AG08396 (cell line): ENCODE measurements around the gene H3-3A.

Source experiments
- DNase-seq: peaks from one replicate; pipeline ENCODE4 v3.0.0; 2012; ENCODE audit warnings: low spot score, mixed read lengths

Gene H3-3A

DNA sequence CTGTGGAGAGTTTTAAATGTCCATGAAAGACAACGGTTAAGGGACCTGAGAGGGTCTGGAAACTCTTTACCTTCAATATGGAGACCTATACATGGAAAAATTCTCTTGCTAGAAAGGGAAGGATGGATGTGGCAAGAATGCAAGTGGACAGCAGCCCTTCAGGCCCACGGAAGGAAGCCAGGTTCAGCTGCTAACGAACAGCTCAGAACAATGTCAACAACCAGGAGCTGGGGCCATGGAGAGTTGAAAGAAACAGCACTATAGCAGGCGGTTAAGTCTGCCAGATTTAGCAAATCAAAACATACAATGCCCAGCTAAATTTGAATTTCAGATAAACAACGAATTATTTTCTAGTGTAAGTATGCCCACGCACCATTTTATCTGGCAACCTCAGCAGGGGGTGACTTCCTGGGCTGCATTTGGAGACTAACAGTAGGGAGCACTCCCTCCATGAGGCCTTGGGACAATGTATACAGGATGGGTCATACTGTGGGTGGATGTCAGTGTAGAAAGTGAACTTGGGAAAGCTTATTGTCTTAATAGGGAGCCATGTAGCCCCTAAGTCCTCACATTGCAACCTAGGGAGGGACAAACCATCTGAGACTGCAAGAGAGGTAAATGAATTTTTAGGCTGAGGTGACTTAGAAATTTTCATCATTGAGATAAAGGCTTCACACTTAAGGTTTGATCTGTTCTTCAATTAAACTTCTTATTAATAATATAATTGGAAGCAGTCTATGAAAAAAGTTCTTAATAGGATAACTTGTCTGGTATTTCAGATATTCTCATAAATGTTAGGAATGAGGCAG lies 7.8 kb upstream of the H3-3A start:
- DNase-seq, result no peak

DNA sequence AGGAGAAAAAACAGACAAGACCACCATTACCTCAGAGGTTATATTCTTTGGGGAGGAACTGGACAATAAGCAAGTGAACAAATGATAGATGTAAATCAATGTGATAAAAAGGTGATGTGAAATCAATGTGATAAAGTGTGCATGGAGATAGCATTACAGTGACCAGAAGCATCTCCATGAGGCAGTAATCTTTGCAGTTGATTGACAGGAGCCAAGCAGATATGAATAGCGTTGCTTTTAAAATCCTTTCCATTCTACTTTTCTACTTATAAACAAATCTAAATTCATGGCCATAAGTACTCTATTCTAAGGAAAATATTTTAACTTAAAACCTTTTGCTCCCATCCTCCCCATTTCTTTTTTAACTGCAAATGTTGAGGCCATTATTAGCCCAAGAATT lies 2.8 kb upstream of the H3-3A start:
- no peak for DNase-seq

DNA sequence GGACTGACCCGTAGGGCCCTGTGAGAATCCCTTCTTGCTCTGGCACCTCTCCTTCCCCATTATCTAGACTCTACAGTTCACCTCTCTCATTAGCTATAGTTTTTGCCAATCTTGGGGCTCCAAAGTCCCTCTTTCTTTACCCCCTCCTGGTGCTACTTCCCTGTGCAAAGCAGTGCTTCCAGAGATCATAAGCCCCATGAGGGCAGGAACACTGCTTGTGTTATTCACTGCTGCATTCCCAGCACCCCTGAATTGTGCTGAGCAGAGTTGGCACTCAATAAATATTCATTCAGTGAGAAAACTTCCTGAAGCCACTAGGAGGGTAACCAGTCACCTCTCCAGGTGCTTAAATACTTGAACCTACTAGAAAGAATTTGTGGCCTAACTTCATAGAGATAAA lies 2.1 kb upstream of the H3-3A start:
- DNase-seq, result no peak

DNA sequence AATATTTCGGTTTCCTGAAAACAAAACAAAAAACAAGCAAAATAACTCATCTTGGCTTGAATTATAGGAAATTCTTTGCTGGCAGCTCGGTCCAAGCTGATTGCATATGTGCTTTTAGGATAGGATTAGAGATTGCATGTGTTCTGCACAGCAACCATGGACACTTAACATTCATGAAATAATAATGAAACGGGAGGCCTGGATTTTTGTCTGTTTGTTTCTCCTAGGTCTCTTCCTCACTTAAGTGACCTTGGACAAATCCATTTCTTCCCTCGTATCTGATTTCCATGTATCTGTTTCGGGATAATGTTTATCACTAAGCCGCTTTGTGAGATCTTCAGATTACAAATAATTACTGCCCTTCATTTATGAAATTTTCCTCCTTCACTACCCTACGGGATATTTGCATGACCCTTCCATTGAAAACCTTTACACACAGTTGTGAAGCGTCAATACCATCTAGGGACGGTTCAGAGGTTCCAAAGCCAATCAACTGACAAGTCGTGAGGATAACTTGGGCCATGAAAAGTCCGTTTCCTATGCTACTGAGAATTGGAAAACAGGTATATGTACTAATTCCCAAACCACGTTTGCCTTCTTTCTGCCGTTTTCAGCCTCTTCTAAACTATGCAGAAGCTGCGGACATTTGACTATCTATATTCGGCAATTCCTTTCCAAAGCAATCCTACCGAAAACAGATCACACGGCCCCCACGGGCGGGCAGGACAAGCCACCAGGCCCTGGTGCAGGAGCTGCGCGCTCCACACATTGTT lies 1.3 kb upstream of the H3-3A start:
- no peak for DNase-seq

DNA sequence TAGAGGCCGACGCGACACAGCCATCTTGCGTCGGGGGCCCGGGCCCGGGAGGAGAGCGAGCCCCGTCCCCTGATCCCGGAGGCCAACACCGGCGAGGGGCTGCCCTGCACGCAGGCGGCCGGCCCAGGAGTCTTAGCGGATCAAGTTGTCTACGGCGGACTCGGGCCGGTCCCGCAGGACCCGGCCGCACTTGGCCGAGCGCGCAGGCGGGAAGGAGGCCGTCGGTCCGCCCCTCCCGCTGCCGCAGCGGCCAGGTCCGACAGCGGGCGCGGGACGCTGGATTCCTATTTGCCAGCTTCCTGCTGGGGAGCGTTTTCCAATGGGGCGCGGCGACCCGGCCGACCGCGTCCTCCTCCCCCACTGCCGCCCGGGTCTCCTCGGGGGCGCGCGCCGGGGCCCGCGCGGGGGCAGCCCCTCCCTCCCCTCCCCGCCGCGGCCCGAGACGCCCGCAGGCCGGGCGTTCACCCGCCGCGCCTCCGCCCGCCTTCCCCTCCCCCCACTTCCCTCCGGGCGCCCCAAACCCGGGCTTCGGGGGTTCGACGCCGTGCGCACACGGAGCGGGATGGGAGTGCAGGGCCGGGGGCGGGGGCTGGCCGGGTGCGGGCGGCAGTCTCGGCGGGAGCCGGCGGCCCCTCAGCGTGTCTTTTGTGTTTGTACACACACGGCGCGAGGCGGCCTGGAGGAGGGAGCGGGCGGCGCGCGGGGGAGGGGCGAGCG lies 517 bp upstream of the H3-3A start:
- DNase-seq, result peak; percentile 86

DNA sequence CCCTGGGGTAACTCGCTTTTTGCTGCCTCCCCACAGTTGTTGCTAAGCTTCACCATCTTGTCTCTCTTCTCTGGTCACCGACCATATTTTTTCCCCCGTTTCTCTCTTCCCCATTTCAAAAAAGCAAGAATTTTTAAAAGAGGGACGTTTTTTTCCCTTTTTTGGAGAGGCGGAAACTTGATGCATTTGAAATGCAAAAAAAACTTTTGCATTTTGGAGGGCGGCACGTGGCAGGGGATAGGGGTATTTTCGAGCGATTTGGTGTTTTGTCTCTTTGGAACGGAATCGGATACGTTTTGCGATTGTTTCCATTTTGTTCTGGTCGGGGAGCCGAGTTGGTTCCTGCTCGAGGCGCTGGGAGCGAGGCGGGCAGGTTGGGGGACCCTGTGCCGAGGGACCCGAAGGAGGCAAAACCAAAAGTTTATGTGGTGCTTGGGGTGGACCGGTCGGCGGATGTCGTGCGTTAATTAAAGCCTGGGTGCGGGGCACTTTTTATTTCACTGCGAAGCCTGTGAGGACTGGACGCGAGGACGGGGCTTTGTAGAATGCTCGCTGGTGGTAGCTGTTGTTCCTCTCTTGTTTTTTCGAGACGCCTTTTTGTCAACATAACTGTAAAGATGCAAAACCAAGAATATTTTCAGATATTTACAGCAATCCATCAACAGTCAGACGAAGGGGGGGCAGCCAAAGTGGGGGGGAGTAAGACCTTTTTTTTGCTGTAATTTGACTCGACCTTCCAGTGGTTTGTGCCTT lies 884 bp downstream of the H3-3A start:
- peak; percentile 44 for DNase-seq

DNA sequence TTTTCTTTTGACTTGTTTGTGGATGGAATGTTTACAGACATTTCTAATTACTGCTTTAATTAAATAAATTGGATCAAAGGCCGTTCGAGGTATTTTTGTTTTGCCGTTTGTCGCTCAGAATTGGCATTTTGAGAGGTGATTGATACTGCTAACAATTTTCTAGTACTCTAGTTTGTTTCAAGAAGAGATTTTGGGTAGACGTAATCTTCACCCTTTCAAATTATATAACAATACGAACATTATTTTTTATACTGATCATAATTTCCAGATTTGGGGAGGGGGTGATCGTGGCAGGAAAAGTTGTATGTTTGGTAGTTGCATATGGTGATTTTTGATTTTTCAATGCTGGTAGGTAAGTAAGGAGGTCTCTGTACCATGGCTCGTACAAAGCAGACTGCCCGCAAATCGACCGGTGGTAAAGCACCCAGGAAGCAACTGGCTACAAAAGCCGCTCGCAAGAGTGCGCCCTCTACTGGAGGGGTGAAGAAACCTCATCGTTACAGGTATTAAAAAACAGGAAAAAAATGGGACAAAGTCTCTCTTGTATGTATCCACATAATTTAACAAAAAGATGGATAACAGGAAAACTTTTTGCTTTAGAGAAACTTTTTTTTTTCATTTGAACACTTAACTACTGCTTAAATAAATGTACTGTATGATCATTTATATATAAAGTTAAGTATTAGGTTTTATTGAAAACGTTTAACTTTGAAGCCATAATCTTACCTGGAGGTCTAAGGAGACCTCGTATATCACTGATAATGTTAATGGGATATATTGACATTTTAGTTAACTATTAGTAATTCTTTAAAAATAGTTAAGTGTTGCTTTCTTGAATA lies 1.7 kb downstream of the H3-3A start:
- DNase-seq, result no peak

DNA sequence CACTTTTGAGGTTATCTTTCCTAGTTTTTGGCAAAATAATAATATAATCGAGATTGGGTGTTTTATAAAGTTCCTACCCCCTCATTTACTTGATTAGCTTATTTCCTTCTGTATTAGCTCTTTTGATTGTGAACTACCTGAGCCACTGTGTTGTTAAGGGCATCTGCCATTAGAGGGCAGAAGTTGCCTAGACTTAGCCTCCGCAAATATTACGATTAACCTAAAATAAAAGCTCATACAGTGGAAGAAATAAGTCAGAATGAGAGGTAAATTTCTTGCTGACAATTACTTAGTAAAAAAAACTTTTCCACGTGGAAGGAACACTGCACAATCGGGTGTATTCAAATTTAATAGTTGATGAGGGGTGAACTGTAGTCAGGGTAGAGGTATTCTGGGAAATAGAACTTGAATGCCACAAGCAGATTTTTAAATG lies 2.3 kb downstream of the H3-3A start:
- peak; percentile 55 for DNase-seq

DNA sequence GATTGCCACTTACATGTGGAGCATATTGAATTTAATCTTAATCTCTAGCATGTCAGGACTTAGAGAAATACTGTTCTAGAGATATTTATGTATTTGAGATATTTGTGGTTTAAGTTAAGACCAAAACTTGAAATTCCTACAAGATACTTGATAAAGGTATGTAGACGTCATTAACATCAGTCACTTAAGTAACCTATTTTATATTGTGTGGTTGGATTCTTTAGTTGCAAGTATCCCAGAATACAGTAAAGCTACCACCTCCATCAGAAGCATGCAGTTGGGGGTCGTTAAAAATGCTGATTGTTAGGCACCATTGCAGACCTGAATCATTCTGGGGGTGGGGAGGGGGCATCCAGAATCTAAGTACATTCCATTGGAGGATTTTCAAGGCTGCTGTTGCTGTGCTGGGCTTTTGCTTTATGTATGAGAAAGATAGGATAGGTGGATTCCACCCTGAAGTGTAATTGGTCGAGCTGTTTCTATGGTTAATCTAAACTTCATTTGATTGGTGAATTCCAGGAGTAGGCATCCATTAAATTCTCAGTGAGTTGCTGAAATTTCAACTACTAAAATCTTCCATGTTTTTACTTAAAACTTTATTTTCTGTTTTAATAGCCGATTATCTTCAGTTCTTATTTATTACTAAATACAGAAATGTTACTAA lies 4.0 kb downstream of the H3-3A start:
- peak; percentile 33 for DNase-seq

DNA sequence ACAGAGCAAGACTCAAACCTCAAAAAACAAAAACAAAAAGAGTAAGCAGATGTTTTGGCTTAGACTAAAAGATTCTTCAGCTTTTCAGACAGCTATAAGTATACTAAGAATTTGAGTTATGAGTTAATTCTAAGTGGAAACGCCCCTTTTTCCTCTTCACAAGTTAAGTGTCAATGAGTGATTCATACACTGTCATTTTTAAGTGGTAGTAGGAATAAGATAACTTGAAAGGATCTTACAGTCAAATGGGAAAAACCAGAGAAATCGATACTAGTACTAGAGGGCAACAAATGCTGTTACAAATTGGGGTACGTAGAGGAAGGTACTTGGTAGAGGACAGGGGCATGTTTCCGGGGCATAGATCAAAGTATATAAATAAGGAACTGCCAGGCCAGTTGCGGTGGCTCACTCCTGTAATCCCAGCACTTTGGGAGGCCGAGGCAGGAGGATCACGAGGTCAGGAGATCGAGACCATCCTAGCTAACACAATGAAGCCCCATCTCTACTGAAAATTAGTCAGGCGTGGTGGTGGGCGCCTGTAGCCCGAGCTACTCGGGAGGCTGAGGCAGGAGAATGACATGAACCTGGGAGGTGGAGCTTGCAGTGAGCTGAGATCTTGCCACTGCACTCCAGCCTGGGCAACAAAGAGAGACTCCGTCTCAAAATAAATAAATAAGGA lies 7.4 kb downstream of the H3-3A start:
- DNase-seq, result no peak

DNA sequence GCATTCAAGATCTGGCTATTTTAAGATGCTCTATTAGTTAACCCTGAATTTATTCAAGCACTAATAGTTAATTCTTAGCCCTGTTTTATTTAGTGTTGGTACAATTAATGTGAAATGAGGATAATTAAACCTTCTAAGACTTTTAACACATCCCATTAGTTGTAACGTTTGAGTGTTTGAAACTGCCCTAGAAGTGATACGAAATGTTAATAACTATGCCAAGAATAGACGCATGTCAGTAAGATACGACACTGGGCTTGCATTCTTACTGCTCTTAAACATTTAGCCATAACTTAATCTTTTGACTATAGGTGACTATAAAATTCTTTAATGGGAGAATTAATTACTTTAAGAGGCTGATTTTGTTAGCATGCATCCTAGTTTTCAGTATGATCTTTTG lies 9.8 kb downstream of the H3-3A start:
- DNase-seq, result no peak

DNA sequence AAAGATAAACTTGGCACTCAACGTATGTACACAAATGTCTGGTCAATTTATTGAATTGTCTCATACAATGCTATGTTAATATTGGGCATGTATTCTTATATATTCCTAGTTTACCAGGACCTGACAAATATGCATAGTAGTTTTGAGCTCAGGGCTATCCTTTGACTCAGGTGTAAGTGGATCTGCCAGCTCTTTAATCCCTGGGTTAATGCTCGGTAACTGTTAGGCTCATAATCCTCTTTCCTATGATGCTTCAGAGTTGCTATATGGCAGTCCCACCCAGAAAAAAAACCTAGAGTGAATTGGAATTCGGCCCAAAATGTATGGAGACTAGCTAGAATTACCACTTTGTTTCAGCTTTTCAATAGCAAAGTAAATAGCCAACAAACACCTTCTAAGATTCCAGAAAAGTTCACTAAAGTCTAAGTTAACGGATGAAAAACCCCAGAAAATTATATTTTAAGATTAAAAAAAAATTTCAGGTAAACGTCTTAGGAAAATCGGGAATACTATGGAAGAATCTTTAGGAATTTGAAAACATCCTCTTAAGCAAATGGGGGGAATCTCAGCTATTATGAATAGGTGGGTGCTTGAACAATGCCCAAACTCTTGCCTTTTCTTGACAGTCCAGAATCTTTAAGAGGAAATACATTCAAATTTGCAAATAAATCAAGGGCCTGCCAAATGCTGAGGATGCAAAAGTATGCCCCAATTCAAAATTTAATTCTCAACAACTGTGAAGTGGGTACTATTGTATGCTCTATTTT lies 10.9 kb downstream of the H3-3A start:
- no peak for DNase-seq

DNA sequence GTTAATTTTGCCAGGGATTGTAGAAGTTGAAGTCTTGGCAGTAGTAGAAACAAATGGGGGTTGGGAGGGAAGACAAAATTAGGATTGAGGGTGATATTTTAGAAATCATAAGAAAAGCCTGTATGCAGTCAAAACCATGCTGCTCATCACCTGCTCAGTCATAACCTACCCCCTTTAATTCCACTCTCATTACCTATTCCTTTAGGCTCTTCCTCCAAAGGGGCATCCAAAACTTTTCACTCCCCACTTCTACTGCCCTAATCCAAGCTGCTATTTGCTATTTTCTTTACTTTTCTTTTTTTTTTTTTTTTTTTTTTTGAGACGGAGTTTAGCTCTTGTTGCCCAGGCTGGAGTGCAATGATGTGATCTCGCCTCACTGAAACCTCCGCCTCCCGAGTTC lies 11.5 kb downstream of the H3-3A start:
- DNase-seq, result no peak

DNA sequence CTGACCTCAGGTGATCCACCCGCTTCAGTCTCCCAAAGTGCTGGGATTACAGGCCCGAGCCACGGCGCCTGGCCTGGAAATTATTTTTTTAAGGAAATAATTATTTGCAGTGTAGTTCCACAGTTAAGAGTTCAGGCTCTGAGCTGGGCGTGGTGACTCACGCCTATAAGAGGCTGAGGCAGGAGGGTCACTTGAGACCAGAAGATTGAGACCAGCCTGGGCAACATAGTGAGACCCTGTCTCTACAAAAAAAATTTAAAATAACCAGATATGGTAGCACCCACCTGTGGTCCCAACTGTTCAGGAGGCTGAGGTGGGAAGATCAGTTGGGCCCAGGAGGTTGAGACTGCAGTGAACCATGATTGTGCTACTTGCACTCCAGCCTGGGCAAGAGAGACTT lies 13.9 kb downstream of the H3-3A start:
- DNase-seq, result no peak

DNA sequence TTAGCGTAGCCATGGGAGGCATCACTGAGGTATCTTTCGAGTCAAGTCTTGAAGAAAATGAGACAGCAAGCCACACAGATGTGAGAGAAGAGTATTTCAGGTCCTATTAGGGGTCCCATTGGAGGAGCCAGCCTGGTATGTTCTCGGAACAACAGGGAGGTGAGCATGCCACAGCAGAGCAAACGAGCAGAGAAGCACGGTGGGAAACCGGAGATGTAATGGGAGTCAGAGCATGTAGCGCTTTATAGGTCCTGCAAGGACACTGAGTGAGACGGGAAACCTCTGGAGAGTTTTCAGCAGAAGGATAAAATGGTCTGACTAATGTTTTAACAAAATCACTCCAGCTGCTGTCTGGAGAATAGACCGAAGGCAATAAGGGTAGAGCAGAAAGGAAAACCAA lies 15.9 kb downstream of the H3-3A start:
- DNase-seq, result no peak

DNA sequence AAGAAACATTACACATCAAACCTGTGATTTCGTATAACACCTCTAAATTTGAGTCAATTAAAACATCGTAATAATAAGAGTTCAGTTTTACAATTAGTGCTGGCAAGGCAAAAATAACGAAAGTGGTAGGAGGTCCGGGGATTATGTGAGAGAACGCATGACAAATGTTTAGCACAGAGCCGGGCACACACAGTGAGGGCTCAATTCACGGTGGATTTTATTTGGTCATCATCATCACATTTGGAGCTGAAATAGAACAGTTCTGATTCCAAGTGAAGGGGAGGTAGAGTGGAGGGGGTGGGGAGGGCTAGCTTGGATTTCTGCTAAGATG lies 20.0 kb downstream of the H3-3A start:
- peak; percentile 19 for DNase-seq

DNA sequence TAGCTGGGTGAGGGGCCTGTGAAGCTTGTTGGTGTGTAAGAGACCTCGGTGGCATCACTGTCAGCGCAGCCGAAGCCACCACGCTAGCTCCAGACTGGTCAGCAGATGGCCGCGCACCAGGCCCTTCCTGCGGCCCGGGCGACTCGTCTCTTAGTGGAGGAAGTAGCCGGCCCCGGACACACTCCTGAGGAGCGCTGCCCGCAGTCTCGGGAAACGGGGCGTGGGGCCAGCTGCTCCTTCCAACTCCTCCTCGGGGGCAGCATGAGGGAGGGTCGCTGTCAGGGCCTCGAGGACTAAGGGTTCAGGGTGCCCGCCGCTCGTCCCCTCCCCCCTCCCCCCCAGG lies 20.4 kb downstream of the H3-3A start:
- peak; percentile 71 for DNase-seq

DNA sequence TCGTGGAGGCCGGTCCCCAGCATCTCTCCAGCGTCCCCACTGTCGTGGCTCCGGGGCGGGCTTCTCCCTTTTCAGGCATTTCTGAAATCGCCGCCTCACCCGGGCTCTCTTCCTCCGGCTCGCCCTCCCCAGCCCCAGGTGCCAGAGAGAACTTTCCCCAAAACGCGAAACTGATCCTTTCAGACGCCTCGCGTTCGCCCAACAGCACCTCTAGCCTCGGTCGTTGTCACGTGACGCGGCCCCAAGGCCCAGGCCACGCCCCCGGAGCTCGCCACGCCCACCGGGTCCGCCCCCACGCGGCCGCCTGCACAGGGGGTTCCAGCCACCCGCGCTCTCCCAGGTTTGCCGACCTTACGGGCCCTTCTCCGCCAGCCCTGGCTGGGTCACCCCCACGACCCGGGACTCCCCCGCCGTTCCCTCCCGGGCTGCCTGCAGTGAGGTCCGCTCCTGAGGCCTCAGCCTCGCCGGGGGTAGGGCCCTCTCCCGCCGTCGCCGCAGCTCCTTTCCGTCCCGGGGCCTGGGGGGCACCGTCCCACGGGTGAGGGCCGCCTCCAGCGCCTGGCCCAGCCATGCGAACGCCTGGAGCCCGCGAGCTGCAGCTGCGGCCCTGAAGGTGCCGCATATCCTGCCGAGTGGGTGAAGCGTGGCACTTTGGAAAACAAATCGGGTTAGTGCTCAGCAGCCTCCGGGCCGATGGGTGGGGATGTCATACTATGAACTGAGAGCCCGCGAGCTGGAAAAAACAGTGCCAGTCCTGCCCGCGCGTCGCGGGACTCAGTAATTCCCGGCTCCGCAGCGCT lies 21.0 kb downstream of the H3-3A start:
- DNase-seq, result peak; percentile 97
